Thoracic aorta (tissue), 2 donors: ENCODE measurements around the gene NRCAM. TPM values are rescaled to one million over a fixed set of nuclear protein-coding genes. Genes with fewer than 3 reads are reported as not detected.
"Not testable (repeated sequence)": the region's sequence is repeated elsewhere in the genome, so short reads cannot be mapped to it uniquely, and the experiment has no call there.

Experiments used
- ATAC-seq: fragments of 150-250 bp; one replicate; pipeline ENCODE4 v1.8.0; 2017; ENCODE audit warnings: low read depth; ENCODE audit not compliant: insufficient number of reproducible peaks, low FRiP score
- DNase-seq: peaks from one replicate; pipeline ENCODE4 v3.0.0-alpha.2; 2020; ENCODE audit warnings: low spot score
- H3K27ac ChIP-seq, 2 donors: fragments of 200-600 bp; sonication (generic); 1 replicate in 1 of 2; 2 replicates in 1 of 2; pipeline ENCODE4 v1.5.1; 2016; ENCODE audit warnings: mild to moderate bottlenecking in 2 of 2, moderate library complexity in 2 of 2
- H3K27me3 ChIP-seq: fragments of 200-600 bp; sonication (generic); replicated peaks from 2 replicates; pipeline ENCODE4 v1.6.0; 2016; ENCODE audit warnings: mild to moderate bottlenecking; ENCODE audit not compliant: insufficient read depth
- H3K36me3 ChIP-seq: fragments of 200-600 bp; sonication (generic); one replicate; pipeline ENCODE4 v1.5.1; 2016
- H3K4me1 ChIP-seq, 2 donors: fragments of 200-600 bp; sonication (generic); 1 replicate in 1 of 2; 2 replicates in 1 of 2; pipeline versions ENCODE4 v1.5.1 to v1.6.0; 2016; ENCODE audit warnings: low read depth in 2 of 2, mild to moderate bottlenecking in 1 of 2; ENCODE audit not compliant: control insufficient read depth in 1 of 2
- H3K4me3 ChIP-seq: fragments of 200-600 bp; sonication (generic); 2 replicates; pipeline ENCODE4 v1.5.1; 2016; ENCODE audit warnings: mild to moderate bottlenecking
- H3K9me3 ChIP-seq: fragments of 200-600 bp; sonication (generic); 2 replicates; pipeline ENCODE4 v1.5.1; 2016
- total RNA-seq, 2 donors: library from RNA; depleted of rRNA; stranded (reverse); fragments of >200 nt; gene quantifications; one replicate each; pipeline versions ENCODE4 v1.1.0 to v1.2.3, GENCODE V29; 2016
- TF ChIP-seq, protein P1 (sequence below): fragments of 200-600 bp; sonication (generic); IDR thresholded peaks from one replicate; pipeline ENCODE4 v1.5.1; 2019; ENCODE audit warnings: antibody characterized with exemption

Gene NRCAM
- total RNA-seq, 2 donors from 2014 or later = 2.4 to 3.3 TPM

DNA sequence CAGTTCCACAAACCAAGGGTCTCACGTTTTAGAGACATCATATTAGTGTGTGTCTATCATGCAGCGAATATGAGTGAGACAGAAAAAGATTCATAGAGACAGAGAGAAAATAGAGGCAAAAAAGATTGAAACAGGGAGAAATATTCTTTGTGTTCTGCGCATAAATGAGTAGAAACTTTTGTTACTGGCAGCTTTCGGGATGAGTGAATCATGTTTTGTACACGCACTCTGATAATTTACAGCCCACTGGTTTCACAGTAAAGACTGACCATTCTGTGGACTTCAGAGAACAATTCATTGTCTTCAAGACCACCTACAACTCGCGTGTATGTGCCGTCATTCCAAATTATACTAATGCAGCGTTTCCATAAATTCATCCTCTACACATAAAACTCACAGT lies 60.2 kb downstream of the NRCAM start:
- H3K27me3 ChIP-seq = no peaks in the 10 kb centered on the region
- no peak overlapping the region for H3K27ac ChIP-seq
- no peaks in the 10 kb centered on the region for H3K36me3 ChIP-seq
- ATAC-seq (no peak), DNase-seq (no peak)
- H3K4me3 ChIP-seq = no peak overlapping the region
- TF ChIP-seq, protein P1, sequence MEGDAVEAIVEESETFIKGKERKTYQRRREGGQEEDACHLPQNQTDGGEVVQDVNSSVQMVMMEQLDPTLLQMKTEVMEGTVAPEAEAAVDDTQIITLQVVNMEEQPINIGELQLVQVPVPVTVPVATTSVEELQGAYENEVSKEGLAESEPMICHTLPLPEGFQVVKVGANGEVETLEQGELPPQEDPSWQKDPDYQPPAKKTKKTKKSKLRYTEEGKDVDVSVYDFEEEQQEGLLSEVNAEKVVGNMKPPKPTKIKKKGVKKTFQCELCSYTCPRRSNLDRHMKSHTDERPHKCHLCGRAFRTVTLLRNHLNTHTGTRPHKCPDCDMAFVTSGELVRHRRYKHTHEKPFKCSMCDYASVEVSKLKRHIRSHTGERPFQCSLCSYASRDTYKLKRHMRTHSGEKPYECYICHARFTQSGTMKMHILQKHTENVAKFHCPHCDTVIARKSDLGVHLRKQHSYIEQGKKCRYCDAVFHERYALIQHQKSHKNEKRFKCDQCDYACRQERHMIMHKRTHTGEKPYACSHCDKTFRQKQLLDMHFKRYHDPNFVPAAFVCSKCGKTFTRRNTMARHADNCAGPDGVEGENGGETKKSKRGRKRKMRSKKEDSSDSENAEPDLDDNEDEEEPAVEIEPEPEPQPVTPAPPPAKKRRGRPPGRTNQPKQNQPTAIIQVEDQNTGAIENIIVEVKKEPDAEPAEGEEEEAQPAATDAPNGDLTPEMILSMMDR = no peak
- H3K4me1 ChIP-seq = no peaks in the 10 kb centered on the region
- no peaks in the 10 kb centered on the region for H3K9me3 ChIP-seq

DNA sequence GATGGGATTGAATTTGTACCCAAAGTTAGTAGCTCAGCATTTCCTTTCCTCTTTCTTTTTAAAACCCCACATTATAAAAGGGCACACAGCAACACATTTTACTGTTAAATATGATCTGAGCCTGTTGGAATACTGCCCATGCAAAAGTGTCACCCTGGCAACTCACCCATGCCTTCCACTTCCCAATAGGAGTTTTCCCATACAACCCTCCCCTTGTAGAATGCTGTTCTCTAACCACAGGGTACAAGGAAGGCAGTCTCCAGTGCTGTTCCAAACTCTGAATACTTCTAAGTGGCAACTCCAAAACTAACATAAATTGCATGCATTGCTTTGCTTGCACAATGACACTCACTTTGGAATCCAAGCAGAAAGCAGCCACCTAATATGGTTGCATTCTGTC lies 60.8 kb downstream of the NRCAM start:
- Histone ChIP-seq H3K36me3 (no peaks in the 10 kb centered on the region), H3K4me1 (no peaks in the 10 kb centered on the region), H3K9me3 (no peaks in the 10 kb centered on the region), H3K27ac (no peak overlapping the region), H3K4me3 (no peak overlapping the region), H3K27me3 (no peaks in the 10 kb centered on the region)
- no peak for DNase-seq
- TF ChIP-seq, protein P1 = no peak
- no peak for ATAC-seq

DNA sequence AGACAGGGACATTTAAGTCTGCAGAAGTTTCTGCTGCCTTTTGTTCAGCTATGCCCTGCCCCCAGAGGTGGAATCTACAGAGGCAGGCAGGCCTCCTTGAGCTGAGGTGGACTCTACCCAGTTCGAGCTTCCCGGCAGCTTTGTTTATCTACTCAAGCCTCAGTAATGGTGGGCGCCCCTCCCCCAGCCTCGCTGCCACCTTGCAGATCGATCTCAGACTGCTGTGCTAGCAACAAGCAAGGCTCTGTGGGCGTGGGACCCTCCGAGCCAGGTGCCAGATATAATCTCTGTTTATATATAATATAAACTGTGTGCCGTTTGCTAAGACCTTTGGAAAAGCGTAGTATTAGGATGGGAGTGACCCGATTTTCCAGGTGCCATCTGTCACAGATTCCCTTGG lies 63.1 kb downstream of the NRCAM start:
- not testable (repeated sequence) for DNase-seq, ATAC-seq, H3K27ac ChIP-seq, H3K27me3 ChIP-seq, H3K36me3 ChIP-seq, H3K4me3 ChIP-seq, H3K4me1 ChIP-seq, H3K9me3 ChIP-seq

DNA sequence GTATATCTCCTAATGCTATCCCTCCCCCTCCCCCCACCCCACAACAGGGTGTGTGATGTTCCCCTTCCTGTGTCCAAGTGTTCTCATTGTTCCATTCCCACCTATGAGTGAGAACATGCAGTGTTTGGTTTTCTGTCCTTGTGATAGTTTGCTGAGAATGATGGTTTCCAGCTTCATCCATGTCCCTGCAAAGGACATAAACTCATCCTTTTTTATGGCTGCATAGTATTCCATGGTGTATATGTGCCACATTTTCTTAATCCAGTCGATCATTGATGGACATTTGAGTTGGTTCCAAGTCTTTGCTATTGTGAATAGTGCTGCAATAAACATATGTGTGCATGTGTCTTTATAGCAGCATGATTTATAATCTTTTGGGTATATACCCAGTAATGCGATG lies 68.5 kb downstream of the NRCAM start:
- DNase-seq, H3K36me3 ChIP-seq, H3K9me3 ChIP-seq, H3K4me3 ChIP-seq, H3K27me3 ChIP-seq, H3K27ac ChIP-seq, ATAC-seq, H3K4me1 ChIP-seq: not testable (repeated sequence)

DNA sequence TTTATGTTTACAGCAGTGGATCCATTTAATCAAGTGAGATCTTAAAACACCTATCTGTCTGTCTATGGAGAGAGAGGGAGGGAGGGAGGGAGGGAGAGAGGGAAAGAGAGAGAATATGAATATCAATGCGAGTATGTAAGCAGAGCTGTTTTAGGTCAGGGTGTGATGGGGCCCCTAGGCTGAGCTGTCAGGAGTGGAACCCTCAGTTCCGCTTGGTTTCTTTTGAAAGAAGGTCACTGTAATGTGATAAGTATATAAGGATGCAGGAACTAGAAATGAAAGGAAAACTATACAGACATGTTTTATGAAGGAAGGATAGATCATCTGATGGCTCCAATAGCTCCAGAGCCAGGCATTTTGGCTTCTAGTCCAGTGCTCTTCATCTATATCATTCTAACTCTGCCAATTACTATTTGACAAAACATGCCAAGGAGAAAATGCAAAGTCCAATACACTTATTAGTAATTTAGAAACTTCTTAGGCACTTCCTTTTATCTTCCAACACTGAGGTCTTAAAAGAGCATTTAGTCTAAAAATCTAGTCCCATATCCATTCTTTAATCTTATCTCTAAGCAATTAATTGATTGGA lies 70.3 kb downstream of the NRCAM start:
- no peaks in the 10 kb centered on the region for H3K36me3 ChIP-seq
- H3K27ac ChIP-seq = no peak overlapping the region
- no peaks in the 10 kb centered on the region for H3K9me3 ChIP-seq
- H3K4me1 ChIP-seq = no peaks in the 10 kb centered on the region
- no peak for DNase-seq
- TF ChIP-seq, protein P1 = no peak
- no peak for ATAC-seq
- no peak overlapping the region for H3K4me3 ChIP-seq
- no peaks in the 10 kb centered on the region for H3K27me3 ChIP-seq

DNA sequence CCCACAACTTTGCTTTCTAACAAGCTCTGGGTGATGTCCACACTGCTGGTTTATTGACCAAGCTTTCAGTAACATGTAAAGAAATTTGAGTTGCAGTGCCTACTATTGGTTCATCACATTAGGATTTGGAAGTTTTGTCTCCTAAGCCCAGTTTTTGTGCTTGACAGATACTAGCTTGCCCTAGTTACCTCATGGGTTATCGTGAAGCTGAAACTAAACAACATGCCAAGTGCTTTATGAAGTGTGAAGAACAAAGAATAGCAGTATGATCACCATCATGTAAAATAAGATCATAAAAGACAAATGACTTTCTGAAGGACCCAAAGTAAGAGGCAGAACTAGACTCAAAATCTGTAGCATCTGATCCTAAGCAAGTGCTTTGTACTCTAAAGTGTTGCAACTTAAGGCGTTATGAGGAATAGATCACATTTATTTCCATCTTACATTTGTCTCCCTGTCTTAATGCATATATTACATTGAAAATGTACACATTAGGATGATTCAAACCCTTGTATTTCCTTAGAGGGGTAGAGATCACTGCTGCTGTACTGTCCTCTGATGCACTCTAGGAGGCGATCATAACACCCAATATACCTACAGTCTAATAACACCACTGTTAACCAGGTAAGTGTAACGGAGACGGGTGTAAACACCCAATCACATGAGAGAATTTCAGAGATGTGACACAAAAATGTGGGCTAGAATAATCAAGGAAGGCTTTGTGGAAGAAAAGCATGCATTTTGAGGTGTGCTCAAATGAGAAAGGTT lies 71.3 kb downstream of the NRCAM start:
- H3K9me3 ChIP-seq = no peaks in the 10 kb centered on the region
- no peak overlapping the region for H3K4me3 ChIP-seq
- ATAC-seq (no peak), DNase-seq (no peak)
- H3K4me1 ChIP-seq = no peaks in the 10 kb centered on the region
- no peaks in the 10 kb centered on the region for H3K27me3 ChIP-seq
- H3K36me3 ChIP-seq = no peaks in the 10 kb centered on the region
- TF ChIP-seq, protein P1 = no peak
- no peak overlapping the region for H3K27ac ChIP-seq
